SK-N-MC (cell line): ENCODE measurements around the gene UNC5CL.

Experiments
- EZH2 ChIP-seq: fragments of 200-600 bp; sonication (generic); IDR thresholded peaks from one replicate; pipeline ENCODE4 v1.6.1; 2017; ENCODE audit warnings: antibody characterized with exemption
- FOXP2 ChIP-seq: optimal IDR thresholded peaks from 2 replicates; pipeline ENCODE3; 2011; ENCODE audit warnings: mild to moderate bottlenecking, moderate library complexity; ENCODE audit not compliant: insufficient read depth; ENCODE audit errors: extremely low read length, control extremely low read depth
- POLR2AphosphoS5 ChIP-seq: IDR thresholded peaks from 2 replicates; pipeline ENCODE4 v1.6.1; 2012; ENCODE audit warnings: mild to moderate bottlenecking, low read depth, low read length, borderline replicate concordance

GRCh38 chr6:41028561-41029412, 10.2 kb downstream of the UNC5CL start:
- TF ChIP-seq POLR2AphosphoS5, result no peak
- no peak for TF ChIP-seq EZH2
- no peak for TF ChIP-seq FOXP2
